Erythroblast (primary cell): Measurements from ENCODE around the gene CD300C.
"Not testable (repeated sequence)": the region's sequence is repeated elsewhere in the genome, so short reads cannot be mapped to it uniquely, and the experiment has no call there.

Experiments
- DNase-seq, 2 experiments: peaks; one replicate each; lab custom pipeline; 2025; lab: John Stamatoyannopoulos, UW
- GATA1 ChIP-seq: IDR thresholded peaks from 2 replicates; pipeline ENCODE4 v1.6.1; 2011; ENCODE audit warnings: low read depth, mild to moderate bottlenecking, control low read depth, low read length, moderate library complexity
- POLR2A ChIP-seq: IDR thresholded peaks from 2 replicates; pipeline ENCODE4 v1.6.1; 2011; ENCODE audit warnings: mild to moderate bottlenecking, low read length

CD300C gene

GRCh38 chr17:74569020-74570003 lies 23.4 kb upstream of the CD300C start:
- TF ChIP-seq POLR2A (no peak), GATA1 (no peak)
- DNase-seq, result peak; percentile 21 to 26

DNA sequence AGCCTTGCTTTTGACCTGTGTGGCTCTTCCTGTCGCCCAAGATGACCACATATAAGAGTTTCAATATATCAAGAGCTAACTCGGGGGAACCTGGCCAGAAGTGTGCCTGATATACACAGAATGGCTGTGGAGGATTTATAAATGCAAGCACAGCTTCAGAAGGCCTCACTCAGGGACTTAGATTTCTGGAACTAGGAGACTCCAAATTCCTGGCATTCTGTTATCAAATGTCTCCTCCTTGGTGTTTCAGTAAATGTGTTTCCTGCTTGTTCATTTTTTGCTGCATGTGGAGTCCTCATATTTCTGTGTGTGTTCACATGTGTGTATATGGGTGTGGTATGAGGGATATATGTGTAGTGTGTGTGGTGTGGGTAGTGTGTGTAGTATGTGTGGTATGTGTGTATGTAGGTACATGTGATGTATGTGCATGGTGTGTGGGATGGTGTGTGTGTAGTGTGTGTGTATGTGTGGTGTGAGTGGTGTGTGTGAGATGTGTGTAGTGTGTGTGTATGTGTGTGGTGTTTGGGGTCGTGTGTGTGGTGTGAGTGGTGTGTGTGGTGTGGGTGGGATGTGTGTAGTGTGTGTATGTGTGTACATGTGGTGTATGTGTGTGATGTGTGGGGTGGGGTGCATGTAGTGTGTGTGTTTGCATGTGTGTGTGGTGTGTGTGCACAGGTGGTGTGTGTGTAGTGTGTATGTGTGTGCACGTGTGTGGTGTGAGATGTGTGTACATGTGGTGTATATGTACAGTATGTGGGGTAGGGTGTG lies 22.4 kb upstream of the CD300C start:
- no peak for DNase-seq
- TF ChIP-seq GATA1 (no peak), POLR2A (no peak)

GRCh38 chr17:74567397-74567796 lies 21.5 kb upstream of the CD300C start, which contains the start of gene CD300H:
Gene CD300H, minus strand, starts transcription at chr17:74567509.
- TF ChIP-seq GATA1, result no peak
- no peak for TF ChIP-seq POLR2A
- DNase-seq, result no peak

GRCh38 chr17:74566132-74566753 lies 20.3 kb upstream of the CD300C start:
- peak; percentile 28 to 53 for DNase-seq
- TF ChIP-seq POLR2A (no peak), GATA1 (no peak)

- TF ChIP-seq GATA1 (no peak), POLR2A (no peak)
- DNase-seq, result no peak
Observed at GRCh38 chr17:74565126-74565525, 19.2 kb upstream of the CD300C start.

GRCh38 chr17:74563358-74563757 lies 17.4 kb upstream of the CD300C start:
- no peak for TF ChIP-seq GATA1
- no peak for TF ChIP-seq POLR2A
- no peak for DNase-seq

- TF ChIP-seq POLR2A, result no peak
- TF ChIP-seq GATA1, result no peak
- DNase-seq, result no peak
Observed at GRCh38 chr17:74561586-74561985, 15.7 kb upstream of the CD300C start.

DNA sequence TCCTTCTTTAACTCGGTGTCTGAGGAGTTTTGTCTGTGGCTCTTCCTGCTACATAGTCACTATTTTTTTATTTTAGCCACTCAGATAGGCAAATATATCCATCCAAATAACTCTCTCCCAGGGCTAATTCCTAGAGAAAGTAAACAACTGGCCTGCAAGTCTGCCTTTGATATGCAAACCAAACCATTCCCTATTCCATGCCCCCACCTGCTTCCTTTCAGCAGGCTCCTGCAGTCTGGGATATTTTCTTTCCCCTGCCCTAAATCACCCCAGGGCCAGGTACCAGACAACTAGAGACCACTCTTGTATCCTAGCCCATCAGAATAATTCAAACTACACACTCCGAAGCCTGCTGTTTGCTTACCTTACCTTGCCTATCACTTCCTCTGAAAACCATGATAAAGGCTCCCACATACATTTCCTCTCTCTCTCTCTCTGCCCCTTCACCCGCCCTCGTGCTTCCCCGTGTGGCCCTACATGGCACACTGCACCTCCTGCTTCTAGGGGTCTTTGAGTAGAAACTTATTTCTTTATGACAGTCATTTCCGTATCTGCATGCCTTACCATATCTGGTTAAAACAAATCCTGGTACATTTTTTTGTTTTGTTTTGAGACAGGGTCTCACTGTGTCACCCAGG lies 13.1 kb upstream of the CD300C start:
- TF ChIP-seq GATA1 (no peak), POLR2A (no peak)
- DNase-seq, result no peak

DNA sequence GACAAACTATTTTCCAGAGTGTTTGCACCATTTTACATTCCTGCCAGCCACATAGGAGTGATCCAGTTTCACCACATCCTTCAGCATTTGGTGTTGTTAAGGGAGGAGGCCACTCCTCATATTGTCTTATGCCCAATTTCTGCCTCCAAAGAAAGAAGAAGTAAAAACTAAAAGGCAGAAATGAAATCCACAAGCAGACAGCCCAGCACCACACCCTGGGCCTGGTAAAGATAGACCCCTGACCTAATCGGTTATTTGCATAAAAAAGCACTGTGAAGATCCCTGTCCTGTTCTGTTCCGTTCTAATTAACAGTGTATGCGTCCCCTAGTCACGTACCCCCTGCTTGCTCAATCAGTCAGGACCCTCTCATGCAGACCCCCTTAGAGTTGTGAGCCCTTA lies 12.5 kb upstream of the CD300C start:
- not testable (repeated sequence) for DNase-seq

DNA sequence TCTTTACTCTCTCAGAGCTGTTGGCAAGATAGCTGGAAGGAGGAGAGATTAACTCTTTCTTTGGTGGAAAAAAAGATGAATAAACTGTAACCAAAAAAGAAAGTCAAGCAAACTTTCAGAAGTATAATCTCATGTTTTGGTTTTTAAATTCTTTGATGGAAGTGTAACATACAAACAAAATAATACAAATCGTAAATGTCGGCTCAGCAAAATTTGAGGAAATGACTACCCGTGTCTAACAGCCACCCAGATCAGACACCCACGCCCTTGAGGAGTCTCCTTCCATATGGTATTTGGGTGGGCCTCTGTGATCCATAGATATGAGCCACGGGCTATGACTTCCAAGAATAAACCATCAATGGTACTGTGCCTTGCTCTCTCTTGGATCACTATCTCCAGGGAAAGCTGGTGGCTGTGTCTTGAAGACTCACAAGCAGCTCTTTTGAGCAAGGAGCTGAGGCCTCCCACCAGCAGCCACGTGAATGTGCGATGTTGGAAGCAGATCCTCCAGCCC lies 9.6 kb upstream of the CD300C start:
- DNase-seq, result no peak
- TF ChIP-seq POLR2A (no peak), GATA1 (no peak)

DNA sequence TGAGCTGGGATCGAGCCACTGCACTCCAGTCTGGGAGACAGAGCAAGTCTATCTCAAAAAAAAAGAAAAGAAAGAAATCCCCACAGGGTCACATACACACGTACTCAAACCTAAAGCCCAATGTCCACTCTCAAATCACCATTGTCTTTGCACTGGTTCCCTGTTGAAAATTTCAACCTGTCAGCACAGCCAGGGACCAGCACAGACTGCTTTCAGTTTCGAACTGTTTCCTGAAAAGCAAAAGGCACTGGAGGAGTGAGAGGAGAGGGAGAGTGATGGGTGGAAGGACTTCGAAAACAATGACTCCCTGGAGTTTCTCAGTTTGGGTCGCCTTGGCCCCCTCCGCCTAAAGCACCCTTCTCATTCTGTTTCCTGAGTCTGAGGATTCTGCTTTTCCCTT lies 9.0 kb upstream of the CD300C start:
- TF ChIP-seq POLR2A, result no peak
- no peak for DNase-seq

DNA sequence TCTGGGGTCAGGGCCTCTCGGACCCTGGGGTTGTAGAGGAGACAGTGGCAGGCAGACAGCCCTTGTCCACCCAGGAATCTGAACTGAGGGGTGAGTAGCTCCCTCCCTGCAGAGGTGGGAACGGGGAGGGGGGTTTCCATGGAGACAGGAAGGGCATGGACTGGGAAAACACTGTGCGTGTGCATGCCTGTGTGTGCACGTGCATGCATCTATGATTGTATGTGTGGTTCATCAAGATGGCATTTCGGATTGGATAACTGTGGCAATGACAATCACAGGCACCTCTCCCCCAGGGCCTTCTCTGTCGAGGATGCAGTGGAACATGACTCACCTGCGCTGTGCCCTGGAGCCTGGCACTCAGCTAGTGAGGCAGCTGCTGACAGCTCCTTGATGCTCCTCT lies 6.1 kb upstream of the CD300C start:
- no peak for DNase-seq
- TF ChIP-seq POLR2A, result no peak
- TF ChIP-seq GATA1, result no peak

DNA sequence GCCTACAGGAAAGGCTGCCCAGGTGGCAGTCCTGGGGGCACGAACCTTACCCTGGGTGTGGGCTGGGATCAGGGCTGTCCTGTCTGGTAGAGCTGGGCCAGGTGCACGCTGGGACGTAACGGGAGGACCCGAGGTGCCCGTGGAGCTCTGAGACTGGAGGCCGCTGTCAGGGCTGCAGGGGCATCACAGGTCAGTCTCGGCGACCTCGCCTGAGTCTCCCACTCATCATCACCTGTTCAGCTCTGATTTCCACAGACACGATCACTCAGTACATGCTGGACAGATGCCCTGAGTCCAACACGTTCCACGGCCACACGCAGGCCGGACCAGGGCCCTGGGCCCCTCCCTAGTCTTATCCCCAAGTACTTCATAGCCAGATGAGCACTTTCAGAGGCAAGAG lies 4.7 kb upstream of the CD300C start:
- TF ChIP-seq GATA1 (no peak), POLR2A (no peak)
- DNase-seq, result no peak

GRCh38 chr17:74549343-74549742 lies 3.4 kb upstream of the CD300C start:
- no peak for TF ChIP-seq GATA1
- TF ChIP-seq POLR2A, result no peak
- DNase-seq, result no peak

- DNase-seq, result no peak
- TF ChIP-seq GATA1, result no peak
- no peak for TF ChIP-seq POLR2A
Observed at GRCh38 chr17:74547736-74548135, 1.8 kb upstream of the CD300C start.
